NOMO-1 (cell line): ENCODE data around the gene KIF3B.
"Not testable (repeated sequence)": the region's sequence is repeated elsewhere in the genome, so short reads cannot be mapped to it uniquely, and the experiment has no call there.

Experiments
- DNase-seq, 2 experiments: peaks; one replicate each; lab custom pipeline; 2025; ENCODE audit not compliant: unreplicated experiment in 2 of 2; lab: John Stamatoyannopoulos, UW

The KIF3B gene

GRCh38 chr20:32326504-32326845 lies 49.0 kb downstream of the KIF3B start:
- DNase-seq, result no peak

- DNase-seq, result no peak
Measured at GRCh38 chr20:32327087-32327681, 49.7 kb downstream of the KIF3B start.

- DNase-seq, result no peak
Measured at GRCh38 chr20:32329817-32330554, 52.5 kb downstream of the KIF3B start.

GRCh38 chr20:32330555-32330897 lies 53.1 kb downstream of the KIF3B start:
- DNase-seq, result no peak

- no peak for DNase-seq
Measured at GRCh38 chr20:32332614-32333013, 55.2 kb downstream of the KIF3B start.

GRCh38 chr20:32333181-32333987 lies 55.9 kb downstream of the KIF3B start:
- DNase-seq, result no peak

- DNase-seq, result no peak
Measured at GRCh38 chr20:32333988-32334885, 56.8 kb downstream of the KIF3B start.

- peak; percentile 50 to 86 for DNase-seq
Measured at GRCh38 chr20:32336918-32337347, 59.5 kb downstream of the KIF3B start.

- no peak for DNase-seq
Measured at GRCh38 chr20:32337937-32338661, 60.6 kb downstream of the KIF3B start.

- no peak for DNase-seq
Measured at GRCh38 chr20:32338665-32339064, 61.2 kb downstream of the KIF3B start.

- no peak for DNase-seq
Measured at GRCh38 chr20:32339116-32339515, 61.7 kb downstream of the KIF3B start.

- not testable (repeated sequence) for DNase-seq
Measured at GRCh38 chr20:32341053-32341452, 63.6 kb downstream of the KIF3B start.

- peak in 1 of 2 experiments; percentile 67 for DNase-seq
Measured at GRCh38 chr20:32343439-32343838, 66.0 kb downstream of the KIF3B start.

- no peak for DNase-seq
Measured at GRCh38 chr20:32344835-32345506, 67.5 kb downstream of the KIF3B start.

GRCh38 chr20:32348207-32348606 lies 70.8 kb downstream of the KIF3B start:
- no peak for DNase-seq

- DNase-seq, result no peak
Measured at GRCh38 chr20:32350421-32350820, 73.0 kb downstream of the KIF3B start.

- DNase-seq, result no peak
Measured at GRCh38 chr20:32352121-32352720, 74.8 kb downstream of the KIF3B start.

- DNase-seq, result no peak
Measured at GRCh38 chr20:32353848-32354496, 76.5 kb downstream of the KIF3B start.
